Caco-2 (cell line): ENCODE measurements around the gene MOSPD2. TPM values are rescaled to one million over a fixed set of nuclear protein-coding genes. Genes with fewer than 3 reads are reported as not detected.
A peak's percentile ranks its signal among the peaks of the same experiment; 100 is the strongest.

Experiments used
- BruUV-seq: library from RNA; stranded (reverse); fragments of 400-500 nt; replicated peaks from 2 replicates; lab custom pipeline; 2021; lab: Mats Ljungman, UMichigan
- CTCF ChIA-PET: fragments of 300-600 bp; sonication (Branson Sonifier 250); formaldehyde crosslinking; loops from one replicate; lab custom pipeline; 2022; ENCODE audit warnings: antibody characterized with exemption; lab: Charles Lee
- POLR2A ChIA-PET: fragments of 300-600 bp; sonication (Branson Sonifier 250); formaldehyde crosslinking; loops from one replicate; lab custom pipeline; 2022; ENCODE audit warnings: antibody characterized with exemption; lab: Charles Lee
- DNase-seq, 2 experiments: peaks; one replicate each; pipeline versions ENCODE4 v3.0.0 to v3.0.0-alpha.2; 2020 to 2022
- H3K27me3 ChIP-seq: replicated peaks from 2 replicates; pipeline ENCODE4 v1.6.0; 2011; ENCODE audit warnings: low read length; ENCODE audit not compliant: control insufficient read depth, insufficient read depth
- H3K36me3 ChIP-seq: 2 replicates; pipeline ENCODE4 v1.5.1; 2011; ENCODE audit warnings: low read length; ENCODE audit not compliant: control insufficient read depth, insufficient read depth
- H3K4me1 ChIP-seq: fragments of 250-450 bp; sonication (Bioruptor Pico); 2 replicates; pipeline ENCODE4 v1.5.1; 2020; ENCODE audit warnings: mild to moderate bottlenecking
- H3K4me3 ChIP-seq: 2 replicates; pipeline ENCODE4 v1.5.1; 2011; ENCODE audit warnings: low read depth, mild to moderate bottlenecking, control low read depth, low read length
- H3K9me3 ChIP-seq: fragments of 250-450 bp; sonication (Bioruptor Pico); 2 replicates; pipeline ENCODE4 v1.5.1; 2020; ENCODE audit warnings: mild to moderate bottlenecking, moderate library complexity
- H3K27ac Mint-ChIP-seq: one replicate; pipeline ENCODE4 v1.8.0; 2022; ENCODE audit warnings: mixed read lengths; ENCODE audit not compliant: unreplicated experiment
- H3K27me3 Mint-ChIP-seq: one replicate; pipeline ENCODE4 v1.8.0; 2022; ENCODE audit warnings: mixed read lengths; ENCODE audit not compliant: insufficient read depth, unreplicated experiment
- H3K36me3 Mint-ChIP-seq: one replicate; pipeline ENCODE4 v1.8.0; 2022; ENCODE audit warnings: mild to moderate bottlenecking, mixed read lengths; ENCODE audit not compliant: insufficient read depth, unreplicated experiment
- H3K4me1 Mint-ChIP-seq: one replicate; pipeline ENCODE4 v1.8.0; 2022; ENCODE audit warnings: low read depth, mixed read lengths; ENCODE audit not compliant: unreplicated experiment
- H3K4me3 Mint-ChIP-seq: one replicate; pipeline ENCODE4 v1.8.0; 2022; ENCODE audit warnings: mild to moderate bottlenecking, moderate library complexity, mixed read lengths; ENCODE audit not compliant: unreplicated experiment
- H3K9me3 Mint-ChIP-seq: one replicate; pipeline ENCODE4 v1.8.0; 2022; ENCODE audit warnings: mixed read lengths; ENCODE audit not compliant: unreplicated experiment
- intact Hi-C: fragments of 100-400 bp; cut with micrococcal nuclease; formaldehyde crosslinking; loops from one replicate; pipeline ENCODE4 v1.10.0; 2022; ENCODE audit not compliant: unreplicated experiment
- total RNA-seq: library from RNA; stranded (reverse); gene quantifications from 2 replicates; pipeline ENCODE4 v1.2.3, GENCODE V29; 2022
- TF ChIP-seq, protein P1 (sequence below), 2 experiments: fragments of 200-600 bp in 1 of 2; IDR thresholded peaks; 1 replicate in 1 of 2; 2 replicates in 1 of 2; pipeline versions ENCODE4 v1.5.1 to v1.8.0; 2011 to 2022; ENCODE audit warnings: antibody characterized with exemption in 1 of 2, control low read depth in 1 of 2, inconsistent platforms in 1 of 2, low read depth in 1 of 2, low read length in 1 of 2, mild to moderate bottlenecking in 1 of 2, moderate library complexity in 1 of 2; ENCODE audit not compliant: insufficient read depth in 1 of 2, severe bottlenecking in 1 of 2, unreplicated experiment in 1 of 2

Gene MOSPD2
- total RNA-seq, 1 experiment from 2014 or later: 13.8 TPM

GRCh38 chrX:14932136-14932535 lies 58.9 kb downstream of the MOSPD2 start:
- Histone ChIP-seq H3K9me3 (no peaks in the 10 kb centered on the region), H3K4me3 (no peak overlapping the region), H3K36me3 (no peaks in the 10 kb centered on the region), H3K27me3 (no peaks in the 10 kb centered on the region), H3K4me1 (no peaks in the 10 kb centered on the region)
- intact Hi-C loops: no loop called here
- H3K27ac Mint-ChIP-seq: no peak overlapping the region
- no peak for DNase-seq
- H3K36me3 Mint-ChIP-seq: no peaks in the 10 kb centered on the region
- CTCF ChIA-PET: no interaction called here
- POLR2A ChIA-PET: no interaction called here
- H3K4me3 Mint-ChIP-seq: no peak overlapping the region
- H3K9me3 Mint-ChIP-seq: no peaks in the 10 kb centered on the region
- H3K27me3 Mint-ChIP-seq: no peaks in the 10 kb centered on the region
- no TSS peak for BruUV-seq
- TF ChIP-seq, protein P1, sequence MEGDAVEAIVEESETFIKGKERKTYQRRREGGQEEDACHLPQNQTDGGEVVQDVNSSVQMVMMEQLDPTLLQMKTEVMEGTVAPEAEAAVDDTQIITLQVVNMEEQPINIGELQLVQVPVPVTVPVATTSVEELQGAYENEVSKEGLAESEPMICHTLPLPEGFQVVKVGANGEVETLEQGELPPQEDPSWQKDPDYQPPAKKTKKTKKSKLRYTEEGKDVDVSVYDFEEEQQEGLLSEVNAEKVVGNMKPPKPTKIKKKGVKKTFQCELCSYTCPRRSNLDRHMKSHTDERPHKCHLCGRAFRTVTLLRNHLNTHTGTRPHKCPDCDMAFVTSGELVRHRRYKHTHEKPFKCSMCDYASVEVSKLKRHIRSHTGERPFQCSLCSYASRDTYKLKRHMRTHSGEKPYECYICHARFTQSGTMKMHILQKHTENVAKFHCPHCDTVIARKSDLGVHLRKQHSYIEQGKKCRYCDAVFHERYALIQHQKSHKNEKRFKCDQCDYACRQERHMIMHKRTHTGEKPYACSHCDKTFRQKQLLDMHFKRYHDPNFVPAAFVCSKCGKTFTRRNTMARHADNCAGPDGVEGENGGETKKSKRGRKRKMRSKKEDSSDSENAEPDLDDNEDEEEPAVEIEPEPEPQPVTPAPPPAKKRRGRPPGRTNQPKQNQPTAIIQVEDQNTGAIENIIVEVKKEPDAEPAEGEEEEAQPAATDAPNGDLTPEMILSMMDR (IDR thresholded peaks at IDR 0.05; ENCODE audit: insufficient read depth in 1 of 2, low read depth in 1 of 2, low read length in 1 of 2, severe bottlenecking in 1 of 2, unreplicated experiment in 1 of 2): no peak
- peaks cover 6% of the 10 kb centered on the region for H3K4me1 Mint-ChIP-seq

GRCh38 chrX:14934423-14934822 lies 61.2 kb downstream of the MOSPD2 start:
- ChIA-PET CTCF (no interaction called here), POLR2A (no interaction called here)
- Mint-ChIP-seq H3K4me1 (no peaks in the 10 kb centered on the region), H3K27ac (no peak overlapping the region), H3K27me3 (no peaks in the 10 kb centered on the region), H3K9me3 (no peaks in the 10 kb centered on the region), H3K4me3 (no peak overlapping the region), H3K36me3 (no peaks in the 10 kb centered on the region)
- H3K4me3 ChIP-seq: no peak overlapping the region
- TF ChIP-seq, protein P1 (IDR thresholded peaks at IDR 0.05; ENCODE audit: insufficient read depth in 1 of 2, low read depth in 1 of 2, low read length in 1 of 2, severe bottlenecking in 1 of 2, unreplicated experiment in 1 of 2): no peak
- H3K27me3 ChIP-seq: no peaks in the 10 kb centered on the region
- H3K36me3 ChIP-seq: no peaks in the 10 kb centered on the region
- no peak for DNase-seq
- no peaks in the 10 kb centered on the region for H3K9me3 ChIP-seq
- no peaks in the 10 kb centered on the region for H3K4me1 ChIP-seq
- intact Hi-C loops: no loop called here
- BruUV-seq: no TSS peak

- Histone ChIP-seq H3K9me3 (no peaks in the 10 kb centered on the region), H3K4me1 (no peaks in the 10 kb centered on the region), H3K27me3 (no peaks in the 10 kb centered on the region), H3K36me3 (no peaks in the 10 kb centered on the region), H3K4me3 (no peak overlapping the region)
- TF ChIP-seq, protein P1 (IDR thresholded peaks at IDR 0.05; ENCODE audit: insufficient read depth in 1 of 2, low read depth in 1 of 2, low read length in 1 of 2, severe bottlenecking in 1 of 2, unreplicated experiment in 1 of 2): no peak
- Mint-ChIP-seq H3K27me3 (no peaks in the 10 kb centered on the region), H3K4me1 (no peaks in the 10 kb centered on the region), H3K27ac (peak overlapping the region; percentile 58), H3K4me3 (no peak overlapping the region), H3K9me3 (no peaks in the 10 kb centered on the region), H3K36me3 (no peaks in the 10 kb centered on the region)
- ChIA-PET POLR2A (no interaction called here), CTCF (no interaction called here)
- no peak for DNase-seq
- BruUV-seq: no TSS peak
- intact Hi-C loops: no loop called here
Measured at GRCh38 chrX:14936561-14936960, 63.3 kb downstream of the MOSPD2 start.
